Suprapubic skin (tissue), 4 donors: Measurements from ENCODE around the gene LGALS7B.

Experiments
- CTCF ChIP-seq, 2 donors: fragments of 200-600 bp in 1 of 2; fragments of 450-650 bp in 1 of 2; sonication (generic) in 1 of 2; IDR thresholded peaks; one replicate each; pipeline ENCODE4 v1.5.1; 2016 to 2019; ENCODE audit warnings: antibody characterized with exemption in 2 of 2, mild to moderate bottlenecking in 1 of 2, moderate library complexity in 1 of 2
- POLR2A ChIP-seq, 2 donors: fragments of 450-650 bp; IDR thresholded peaks; one replicate each; pipeline ENCODE4 v1.6.1; 2017; ENCODE audit warnings: antibody characterized with exemption in 2 of 2, mild to moderate bottlenecking in 2 of 2, moderate library complexity in 2 of 2
- POLR2AphosphoS5 ChIP-seq, 3 donors: sonication (generic); formaldehyde crosslinking; IDR thresholded peaks; one replicate each; pipeline ENCODE4 v1.6.1; 2017; ENCODE audit warnings: antibody characterized with exemption in 3 of 3

GRCh38 chr19:38808741-38809140 is 19.7 kb downstream of the LGALS7B start:
- no peak for TF ChIP-seq CTCF (IDR thresholded peaks at IDR 0.05)
- no peak for TF ChIP-seq POLR2AphosphoS5 (IDR thresholded peaks at IDR 0.05)
- no peak for TF ChIP-seq POLR2A (IDR thresholded peaks at IDR 0.05)
